DND-41 (cell line): Measurements from ENCODE around the gene PPM1J.

Experiments
- CTCF ChIP-seq: IDR thresholded peaks from 2 replicates; pipeline ENCODE4 v1.5.1; 2012; ENCODE audit warnings: borderline replicate concordance, low read length, moderate library complexity, mild to moderate bottlenecking; ENCODE audit not compliant: poor library complexity, severe bottlenecking; ENCODE audit errors: extremely low read depth
- EZH2 ChIP-seq: IDR thresholded peaks from 3 replicates; pipeline ENCODE4 v1.6.1; 2012; ENCODE audit warnings: borderline replicate concordance, low read depth, mild to moderate bottlenecking, moderate library complexity, low read length, inconsistent platforms; ENCODE audit not compliant: severe bottlenecking

GRCh38 chr1:112762541-112763500 lies 47.7 kb upstream of the PPM1J start:
- TF ChIP-seq CTCF = no peak
- TF ChIP-seq EZH2 = no peak
